Activated T-cell treated with anti-CD3 and anti-CD28 coated beads, Interleukin-2, amount 50 U/mL, for 1 hour (primary cell): Measurements from ENCODE around the gene COPRS.
A peak's percentile ranks its signal among the peaks of the same experiment; 100 is the strongest.

Source experiments
- DNase-seq: peaks from one replicate; pipeline ENCODE4 v3.0.0-alpha.2; 2020

Gene COPRS

DNA sequence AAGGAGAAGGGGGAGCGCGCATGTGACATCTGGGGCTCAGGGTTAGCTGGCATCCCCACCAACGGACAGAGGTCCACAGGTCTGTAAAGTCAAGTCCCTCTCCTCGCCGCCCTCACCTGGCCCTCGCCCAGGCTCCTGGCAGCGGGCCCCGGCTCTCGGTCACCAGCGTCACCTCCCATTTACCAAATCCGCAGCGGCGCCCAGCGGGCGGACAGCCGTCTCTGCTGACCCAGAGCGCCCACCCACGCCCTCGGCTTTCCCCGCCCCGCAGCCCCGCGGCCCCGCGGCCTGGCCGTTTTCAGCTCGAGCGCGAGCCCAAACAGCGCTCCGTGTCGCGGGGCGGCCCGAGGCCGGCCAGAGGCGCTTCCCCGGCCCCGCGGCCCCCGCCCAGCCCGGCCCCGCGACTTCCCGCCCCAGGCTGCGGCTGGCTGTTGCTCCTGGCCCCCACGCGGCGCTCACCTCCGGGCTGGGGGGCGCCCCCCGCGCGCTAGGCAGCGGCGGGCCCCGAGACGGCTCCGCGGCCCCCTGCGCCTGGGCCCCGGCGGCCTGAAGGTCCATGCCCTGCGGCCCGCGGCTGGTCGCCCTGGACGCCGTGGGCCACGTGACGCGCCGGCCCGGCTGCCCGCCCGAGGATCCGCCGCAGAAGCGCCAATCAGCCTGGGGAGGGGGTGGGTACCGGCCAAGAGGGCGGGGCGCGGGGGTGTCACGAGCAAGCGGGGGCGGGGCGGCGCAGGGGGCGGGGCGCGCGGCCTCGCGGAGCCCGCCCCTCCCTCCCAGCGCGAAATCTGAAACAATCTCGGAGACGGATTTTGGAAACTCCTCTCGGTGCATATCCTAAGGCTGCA lies at the start of gene COPRS:
TSS of gene COPRS (minus strand) at position 603 of the 845 bp plus-strand sequence. CDS start at position 558, 45 bp downstream.
- peak; percentile 84 for DNase-seq

DNA sequence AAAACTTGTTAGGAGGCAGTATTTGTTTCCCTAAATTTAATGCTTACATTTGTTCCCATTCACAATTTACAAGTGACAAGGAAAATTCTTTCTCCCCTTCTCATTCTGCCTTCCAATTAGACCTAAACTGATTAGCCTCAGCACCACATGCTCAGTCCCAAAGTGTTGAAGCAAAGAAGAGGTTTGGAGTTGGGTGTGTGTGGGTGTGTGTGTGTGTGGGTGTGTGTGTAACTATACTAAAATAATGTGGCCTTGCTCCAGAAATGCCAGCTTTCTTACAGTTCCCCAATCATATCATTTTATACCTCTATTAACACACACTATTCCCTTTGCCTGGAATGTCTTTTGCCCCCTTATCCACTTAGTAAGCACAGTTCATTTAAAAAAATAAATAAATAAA lies 49.3 kb upstream of the COPRS start:
- no peak for DNase-seq

DNA sequence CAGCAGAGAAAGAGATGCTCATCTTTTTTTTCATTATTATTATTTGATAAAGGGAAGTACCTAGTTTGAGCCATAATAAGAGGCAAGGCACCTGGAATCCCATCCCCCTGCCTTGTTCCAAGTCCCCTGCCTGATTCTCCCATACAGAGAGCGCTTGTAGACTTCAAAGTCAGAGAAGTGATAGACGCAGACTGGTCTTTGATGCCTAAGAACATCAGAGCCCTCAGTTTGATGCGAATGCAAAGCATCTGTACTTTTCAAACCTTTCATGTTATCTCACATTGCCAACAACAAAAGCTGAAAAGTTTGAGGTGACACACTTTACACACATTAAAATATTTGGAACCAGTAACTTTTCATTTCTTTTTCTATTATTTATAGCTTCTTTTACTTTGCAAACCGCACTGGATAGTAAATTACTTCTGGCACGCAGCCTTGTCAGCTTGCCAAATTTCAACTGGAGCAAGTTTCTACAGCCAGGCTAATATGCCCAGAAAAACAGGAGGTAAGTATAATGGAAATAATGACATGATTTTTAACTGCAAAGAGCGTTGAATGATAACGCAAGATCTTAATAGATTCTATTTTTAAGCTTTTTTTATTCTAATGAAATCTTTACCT lies 48.4 kb upstream of the COPRS start:
- DNase-seq: no peak

GRCh38 chr17:31903401-31903800 lies 44.4 kb upstream of the COPRS start:
- no peak for DNase-seq

DNA sequence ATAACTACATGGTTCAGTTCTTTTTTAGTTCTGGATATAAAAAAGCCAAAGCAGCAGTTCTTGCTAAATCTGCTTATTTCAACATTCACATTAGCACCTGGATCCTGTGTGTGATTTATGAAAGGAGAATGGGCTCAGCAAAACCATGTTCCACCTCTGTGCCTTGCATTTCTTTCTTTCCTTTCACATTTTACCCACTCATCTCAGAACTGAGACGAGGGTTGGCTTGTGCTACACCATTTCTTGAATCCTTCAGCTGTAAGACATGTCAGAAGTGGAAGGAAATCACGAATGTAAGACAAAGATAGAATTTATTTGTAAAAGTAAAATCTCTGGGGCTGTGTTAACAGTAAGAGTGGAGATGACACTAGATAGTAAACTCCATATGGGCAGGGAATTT lies 43.6 kb upstream of the COPRS start:
- no peak for DNase-seq

GRCh38 chr17:31900877-31901276 lies 41.8 kb upstream of the COPRS start:
- DNase-seq: no peak

GRCh38 chr17:31888124-31888523 lies 29.1 kb upstream of the COPRS start:
- no peak for DNase-seq

DNA sequence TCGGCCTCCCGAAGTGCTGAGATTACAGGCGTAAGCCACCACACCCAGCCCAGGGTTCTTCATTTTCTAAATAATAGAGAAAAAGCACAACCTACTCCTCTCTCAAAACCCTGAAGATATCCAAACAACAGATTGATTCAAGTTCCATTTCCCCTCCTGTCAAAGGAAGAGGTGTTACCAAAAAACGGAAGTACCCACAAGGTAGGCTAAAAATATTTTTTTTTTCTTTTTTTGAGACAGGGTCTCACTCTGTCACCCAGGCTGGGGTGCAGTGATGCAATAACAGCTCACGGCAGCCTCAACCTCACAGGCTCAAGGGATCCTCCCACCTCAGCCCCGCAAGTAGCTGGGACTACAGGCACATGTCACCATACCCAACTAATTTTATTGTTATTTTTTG lies 23.5 kb upstream of the COPRS start:
- no peak for DNase-seq

GRCh38 chr17:31880311-31880710 lies 21.3 kb upstream of the COPRS start:
- no peak for DNase-seq

- no peak for DNase-seq
These were observed 19.6 kb upstream of the COPRS start for GRCh38 chr17:31878703-31879073.

- no peak for DNase-seq
These were observed 19.1 kb upstream of the COPRS start for GRCh38 chr17:31877911-31878702.

GRCh38 chr17:31877341-31877740 lies 18.3 kb upstream of the COPRS start:
- DNase-seq: no peak

- DNase-seq: no peak
These were observed 16.0 kb upstream of the COPRS start for GRCh38 chr17:31875081-31875480.

DNA sequence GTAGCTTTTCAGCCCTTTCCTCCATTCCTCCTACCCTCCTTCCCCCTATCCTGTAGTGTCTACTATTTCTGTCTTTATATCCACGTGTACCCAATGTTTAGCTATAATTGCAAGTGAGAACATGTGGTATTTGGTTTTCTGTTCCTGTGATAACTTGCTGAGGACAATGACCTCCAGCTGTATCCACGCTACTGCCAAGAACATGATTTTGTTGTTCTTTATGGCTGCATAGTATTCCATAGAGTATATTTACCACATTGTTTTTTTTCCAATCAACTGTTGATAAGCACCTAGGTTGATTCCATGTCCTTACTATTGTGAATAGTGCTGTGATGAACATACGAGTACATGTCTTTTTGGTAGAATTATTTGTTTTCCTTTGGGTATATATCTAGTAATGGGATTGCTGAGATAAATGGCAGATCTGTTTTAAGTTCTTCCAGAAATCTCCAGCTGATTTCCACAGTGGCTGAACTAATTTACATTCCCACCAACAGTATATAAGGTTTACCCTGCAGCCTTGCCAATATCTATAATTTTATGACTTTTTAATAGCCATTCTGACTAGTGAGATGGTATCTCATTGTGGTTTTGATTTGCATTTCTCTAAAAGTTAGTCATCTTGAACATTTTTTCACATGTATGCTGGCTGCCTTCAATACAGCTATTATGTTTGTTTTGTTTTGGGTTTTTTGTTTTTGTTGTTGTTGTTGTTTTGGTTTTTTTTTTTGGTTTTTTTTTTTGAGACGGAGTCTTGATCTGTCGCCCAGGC lies 10.9 kb upstream of the COPRS start:
- DNase-seq: no peak

DNA sequence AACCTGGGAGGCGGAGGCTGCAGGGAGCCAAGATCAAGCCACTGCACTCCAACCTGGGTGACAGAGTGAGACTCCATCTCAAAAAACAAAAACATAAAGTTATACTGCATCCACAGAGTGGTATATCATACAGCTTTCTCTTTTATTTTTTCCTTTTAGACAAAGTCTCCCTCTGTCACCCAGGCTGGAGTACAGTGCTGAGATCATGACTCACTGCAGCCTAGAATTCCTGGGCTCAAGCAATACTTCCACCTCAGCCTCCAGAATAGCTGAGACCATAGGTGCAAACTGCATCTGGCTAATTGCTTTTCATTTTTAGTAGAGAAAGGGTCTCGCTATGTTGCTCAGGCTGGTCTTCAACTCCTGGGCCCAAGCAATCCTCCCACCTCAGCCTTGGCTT lies 10.0 kb upstream of the COPRS start:
- no peak for DNase-seq

DNA sequence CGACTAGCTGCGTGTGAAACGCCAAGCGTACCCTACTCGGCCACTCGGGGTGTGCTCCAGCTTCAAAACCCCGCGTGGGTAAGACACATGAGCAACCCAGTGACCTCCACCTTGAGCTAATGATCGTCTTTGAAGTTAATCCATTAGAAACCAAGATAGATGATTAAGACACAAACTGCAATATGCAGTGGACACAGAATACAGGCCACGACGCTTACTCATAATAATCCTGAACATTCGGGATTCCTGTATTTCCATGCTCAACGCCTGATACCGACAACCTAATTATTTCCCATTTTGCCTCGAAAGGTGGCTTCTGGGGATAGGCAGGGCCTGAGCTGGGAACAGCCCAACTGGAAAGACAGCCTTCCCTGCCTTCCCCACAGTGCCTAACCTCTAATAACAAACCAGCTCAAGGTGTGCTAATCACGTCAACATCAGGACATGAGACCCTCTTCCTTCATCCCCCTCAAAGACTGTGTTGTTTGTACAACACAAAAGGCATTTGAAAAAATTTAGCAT lies 504 bp upstream of the COPRS start:
- DNase-seq: no peak

- no peak for DNase-seq
These were observed 963 bp downstream of the COPRS start for GRCh38 chr17:31857920-31858641.

- no peak for DNase-seq
These were observed 2.3 kb downstream of the COPRS start for GRCh38 chr17:31856750-31857149.

DNA sequence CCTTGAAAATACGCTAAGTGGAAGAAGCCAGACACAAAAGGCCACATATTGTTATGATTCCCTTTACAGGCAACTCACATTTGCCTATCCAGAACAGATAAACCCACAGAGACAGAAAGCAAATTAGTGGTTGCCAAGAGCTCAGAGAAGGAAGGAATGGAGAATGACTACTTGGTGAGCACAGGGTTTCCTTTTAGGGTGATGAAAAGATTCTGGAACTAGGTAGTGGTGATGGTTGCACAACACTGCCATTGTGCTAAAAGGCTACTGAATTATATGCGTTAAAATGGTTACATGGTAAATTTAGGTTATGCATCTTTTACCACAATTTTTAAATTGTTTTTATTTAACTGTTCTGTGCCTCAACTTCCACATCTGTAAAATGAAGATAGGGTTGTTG lies 4.4 kb downstream of the COPRS start:
- DNase-seq: no peak

DNA sequence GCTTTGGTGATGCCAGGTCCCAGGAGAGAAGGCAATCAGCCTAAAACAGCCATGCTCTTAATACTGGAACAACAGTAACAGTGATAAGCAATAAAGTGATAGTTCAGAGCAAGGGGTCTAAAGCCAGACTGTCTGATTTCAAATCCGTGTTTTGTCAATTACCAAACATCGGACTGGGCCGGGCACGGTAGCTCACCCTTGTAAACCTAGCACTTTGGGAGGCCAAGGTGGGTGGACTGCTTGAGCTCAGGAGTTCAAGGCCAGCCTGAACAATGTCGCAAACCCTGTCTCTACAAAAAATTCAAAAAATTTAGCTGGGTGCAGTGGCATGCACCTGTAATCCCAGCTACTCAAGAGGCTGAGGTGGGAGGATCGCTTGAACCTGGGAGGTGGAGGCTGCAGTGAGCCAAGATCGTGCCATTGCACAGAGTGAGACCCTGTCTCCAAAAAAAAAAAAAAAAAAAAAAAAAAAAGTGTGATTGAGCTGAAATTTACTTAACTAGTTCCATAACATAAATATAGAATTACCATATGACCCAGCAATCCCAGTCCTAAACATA lies 5.1 kb downstream of the COPRS start:
- no peak for DNase-seq

- DNase-seq: no peak
These were observed 13.8 kb downstream of the COPRS start for GRCh38 chr17:31845291-31845690.
